Activated naive CD4-positive, alpha-beta T cell treated with anti-CD3 and anti-CD28 coated beads, Interleukin-2, amount 10 ng/mL, durations not matched to agents 5 hours and 36 hours (primary cell): ENCODE results near the gene EIF2A. TPM values are rescaled to one million over a fixed set of nuclear protein-coding genes. Genes with fewer than 3 reads are reported as not detected.

ENCODE experiments used
- total RNA-seq, 2 experiments: library from RNA; stranded (reverse); gene quantifications; one replicate each; pipeline ENCODE4 v1.2.3, GENCODE V29; 2021

The EIF2A gene
- 100 to 1,000 TPM; 104 to 106 TPM for total RNA-seq

DNA sequence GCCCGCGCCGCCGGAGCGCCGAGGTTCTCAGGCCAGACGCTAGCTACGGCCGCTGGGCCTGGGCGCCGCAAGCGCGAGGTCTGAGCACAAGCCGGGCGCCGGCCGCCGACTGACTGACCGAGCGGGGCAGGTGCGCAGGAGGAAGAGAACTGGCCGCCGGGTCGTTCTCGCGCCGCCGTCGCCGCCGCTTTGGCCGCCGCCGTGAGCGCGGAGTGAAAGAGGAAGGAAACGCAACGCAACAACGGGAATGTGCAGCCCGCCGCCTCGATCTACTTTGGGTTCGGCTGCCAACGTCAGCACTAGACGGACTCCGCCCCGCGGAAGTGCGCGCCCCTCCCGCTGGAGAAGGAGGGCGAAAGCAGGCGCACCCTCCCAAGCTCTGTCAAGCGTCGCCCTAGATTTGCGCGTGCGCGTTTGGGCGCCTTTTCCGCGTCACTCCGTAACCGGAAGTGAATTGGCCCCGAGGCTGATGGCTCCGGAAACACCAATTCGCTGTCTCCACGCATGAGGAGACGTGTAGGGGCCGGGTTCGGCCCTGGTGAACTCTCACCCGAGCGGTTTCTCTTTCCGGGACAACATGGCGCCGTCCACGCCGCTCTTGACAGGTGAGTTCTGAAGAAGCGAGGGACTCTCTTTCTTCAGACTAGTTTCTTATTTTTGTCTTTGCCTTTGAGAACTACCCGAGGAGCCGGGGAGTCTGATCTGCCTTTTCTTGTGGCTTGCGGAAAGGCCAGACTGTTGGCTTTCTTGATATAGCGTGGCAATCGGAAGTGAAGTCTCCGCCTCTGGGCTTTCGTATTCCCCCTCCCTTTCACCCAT lies at the start of gene EIF2A, which contains the start of gene SERP1:
Gene EIF2A (plus strand): TSS at position 562 of the 819 bp plus-strand sequence. CDS start 16 bp downstream, at position 578.
Gene SERP1 (minus strand): TSS at position 271 of the 819 bp plus-strand sequence. CDS start 361 bp downstream, outside the sequence.

GRCh38 chr3:150603153-150603979 lies 56.8 kb downstream of the EIF2A start, which contains the start of gene SELENOT:
Gene SELENOT (plus strand): TSS chr3:150603321. CDS start chr3:150603363, 42 bp downstream.

Other genes starting within 250 kb of the EIF2A start
- gene TSC22D2, start 138.5 kb upstream of the EIF2A start, total RNA-seq = 10 to 100 TPM; 15.9 to 16.7 TPM
- 100 to 1,000 TPM; 101 to 102 TPM for gene SERP1, start 291 bp upstream of the EIF2A start, total RNA-seq
- 10 to 100 TPM; 82.4 to 85.7 TPM for gene SELENOT, start 56.5 kb downstream of the EIF2A start, total RNA-seq
- gene ERICH6, start 157.1 kb downstream of the EIF2A start, total RNA-seq = under 1 TPM; 0.36 to 0.48 TPM
- 10 to 100 TPM; 32.5 to 32.9 TPM for gene SIAH2, start 216.4 kb downstream of the EIF2A start, total RNA-seq